Activated B cell treated with CpG ODN at 0.5 μM for 24 hours (primary cell): ENCODE measurements around the gene DGKB. TPM values are rescaled to one million over a fixed set of nuclear protein-coding genes. Genes with fewer than 3 reads are reported as not detected.

Experiments
- ATAC-seq: fragments of 200-7000 bp; cut with Tn5 transposase; one replicate; pipeline ENCODE4 v1.10.0; 2021; ENCODE audit warnings: low read depth, mild to moderate bottlenecking, moderate library complexity
- CTCF ChIA-PET: fragments of 350-600 bp; sonication (Branson Sonifier 250); formaldehyde crosslinking; loops from one replicate; lab custom pipeline; 2021; ENCODE audit warnings: antibody characterized with exemption; lab: Charles Lee
- POLR2A ChIA-PET: fragments of 350-600 bp; sonication (Branson Sonifier 250); formaldehyde crosslinking; loops from one replicate; lab custom pipeline; 2021; ENCODE audit warnings: antibody characterized with exemption; lab: Charles Lee
- DNase-seq: peaks from one replicate; pipeline ENCODE4 v3.0.0; 2022
- H3K27ac Mint-ChIP-seq: one replicate; pipeline ENCODE4 v1.8.0; 2020; ENCODE audit warnings: mixed read lengths
- H3K27me3 Mint-ChIP-seq: one replicate; pipeline ENCODE4 v1.8.0; 2021; ENCODE audit warnings: mixed read lengths
- H3K36me3 Mint-ChIP-seq: one replicate; pipeline ENCODE4 v1.8.0; 2021; ENCODE audit warnings: low read depth, mixed read lengths
- H3K4me1 Mint-ChIP-seq: one replicate; pipeline ENCODE4 v1.8.0; 2021; ENCODE audit warnings: mixed read lengths
- H3K4me3 Mint-ChIP-seq: one replicate; pipeline ENCODE4 v1.8.0; 2020; ENCODE audit warnings: mild to moderate bottlenecking, mixed read lengths
- H3K9me3 Mint-ChIP-seq: one replicate; pipeline ENCODE4 v1.8.0; 2020; ENCODE audit warnings: mixed read lengths
- CTCF ChIP-seq: fragments of 200-600 bp; IDR thresholded peaks from one replicate; pipeline ENCODE4 v1.8.0; 2022; ENCODE audit warnings: antibody characterized with exemption, mild to moderate bottlenecking
- intact Hi-C: fragments of 100-400 bp; cut with micrococcal nuclease; formaldehyde crosslinking; loops from one replicate; pipeline ENCODE4 v1.15.1; 2024
- total RNA-seq: library from RNA; stranded (reverse); gene quantifications from 2 replicates; pipeline ENCODE4 v1.2.3, GENCODE V29; 2022

Gene DGKB
- not detected in 2 replicates for total RNA-seq

GRCh38 chr7:14902589-14903067 lies at the start of gene DGKB:
TSS of gene DGKB (minus strand) at chr7:14902751.
- no peaks in the 10 kb centered on the region for H3K27me3 Mint-ChIP-seq
- no peak for TF ChIP-seq CTCF
- peaks cover 10% of the 10 kb centered on the region for H3K9me3 Mint-ChIP-seq
- intact Hi-C loops, result no loop called here
- no peak within 1 kb of the TSS for H3K27ac Mint-ChIP-seq
- ChIA-PET CTCF (no interaction called here), POLR2A (no interaction called here)
- no peaks in the 10 kb centered on the region for H3K36me3 Mint-ChIP-seq
- H3K4me3 Mint-ChIP-seq, result no peak within 1 kb of the TSS
- no peak for DNase-seq
- no peak for ATAC-seq
- H3K4me1 Mint-ChIP-seq, result no peaks in the 10 kb centered on the region

GRCh38 chr7:14950013-14950412 lies 47.5 kb upstream of the DGKB start:
- no peak for DNase-seq
- ChIA-PET POLR2A (no interaction called here), CTCF (no interaction called here)
- TF ChIP-seq CTCF, result no peak
- H3K27ac Mint-ChIP-seq, result no peak overlapping the region
- H3K36me3 Mint-ChIP-seq, result no peaks in the 10 kb centered on the region
- intact Hi-C loops, result no loop called here
- no peak overlapping the region for H3K4me3 Mint-ChIP-seq
- no peaks in the 10 kb centered on the region for H3K27me3 Mint-ChIP-seq
- no peak for ATAC-seq
- H3K9me3 Mint-ChIP-seq, result no peaks in the 10 kb centered on the region
- H3K4me1 Mint-ChIP-seq, result no peaks in the 10 kb centered on the region

- intact Hi-C loops, result no loop called here
- H3K4me1 Mint-ChIP-seq, result no peaks in the 10 kb centered on the region
These were observed 35.6 kb upstream of the DGKB start for GRCh38 chr7:14938181-14938580.

GRCh38 chr7:14937581-14937980 lies 35.0 kb upstream of the DGKB start:
- ATAC-seq, result no peak
- H3K9me3 Mint-ChIP-seq, result no peaks in the 10 kb centered on the region
- H3K27ac Mint-ChIP-seq, result no peak overlapping the region
- H3K4me3 Mint-ChIP-seq, result no peak overlapping the region
- intact Hi-C loops, result no loop called here
- H3K4me1 Mint-ChIP-seq, result no peaks in the 10 kb centered on the region
- no peaks in the 10 kb centered on the region for H3K36me3 Mint-ChIP-seq
- TF ChIP-seq CTCF, result no peak
- POLR2A ChIA-PET, result no interaction called here
- CTCF ChIA-PET, result no interaction called here
- H3K27me3 Mint-ChIP-seq, result no peaks in the 10 kb centered on the region
- no peak for DNase-seq

More at GRCh38 chr7:14938181-14938580, 35.6 kb upstream of the DGKB start:
- no peaks in the 10 kb centered on the region for H3K9me3 Mint-ChIP-seq
- H3K4me3 Mint-ChIP-seq, result no peak overlapping the region
- no peak overlapping the region for H3K27ac Mint-ChIP-seq
- ChIA-PET CTCF (no interaction called here), POLR2A (no interaction called here)
- no peaks in the 10 kb centered on the region for H3K27me3 Mint-ChIP-seq
- H3K36me3 Mint-ChIP-seq, result no peaks in the 10 kb centered on the region
- DNase-seq (no peak), ATAC-seq (no peak)
- TF ChIP-seq CTCF, result no peak

- no peak for TF ChIP-seq CTCF
- no peaks in the 10 kb centered on the region for H3K36me3 Mint-ChIP-seq
- no peaks in the 10 kb centered on the region for H3K27me3 Mint-ChIP-seq
- ChIA-PET POLR2A (no interaction called here), CTCF (no interaction called here)
- H3K4me1 Mint-ChIP-seq, result no peaks in the 10 kb centered on the region
- intact Hi-C loops, result no loop called here
- no peak overlapping the region for H3K27ac Mint-ChIP-seq
- ATAC-seq, result no peak
- no peaks in the 10 kb centered on the region for H3K9me3 Mint-ChIP-seq
- H3K4me3 Mint-ChIP-seq, result no peak overlapping the region
- no peak for DNase-seq
These were observed 34.0 kb upstream of the DGKB start for GRCh38 chr7:14936554-14936953.
